Stimulated activated CD8-positive, alpha-beta memory T cell treated with anti-CD3 and anti-CD28 coated beads, Interleukin-7, amount 100 ng/mL, for 48 hours (primary cell): ENCODE data around the gene IGFL4.

Source experiments
- DNase-seq, 2 donors: peaks; one replicate each; pipeline ENCODE4 v3.0.0-alpha.2; 2020; ENCODE audit warnings: low read depth in 1 of 2; ENCODE audit errors: extremely low read depth in 1 of 2

IGFL4 gene

DNA sequence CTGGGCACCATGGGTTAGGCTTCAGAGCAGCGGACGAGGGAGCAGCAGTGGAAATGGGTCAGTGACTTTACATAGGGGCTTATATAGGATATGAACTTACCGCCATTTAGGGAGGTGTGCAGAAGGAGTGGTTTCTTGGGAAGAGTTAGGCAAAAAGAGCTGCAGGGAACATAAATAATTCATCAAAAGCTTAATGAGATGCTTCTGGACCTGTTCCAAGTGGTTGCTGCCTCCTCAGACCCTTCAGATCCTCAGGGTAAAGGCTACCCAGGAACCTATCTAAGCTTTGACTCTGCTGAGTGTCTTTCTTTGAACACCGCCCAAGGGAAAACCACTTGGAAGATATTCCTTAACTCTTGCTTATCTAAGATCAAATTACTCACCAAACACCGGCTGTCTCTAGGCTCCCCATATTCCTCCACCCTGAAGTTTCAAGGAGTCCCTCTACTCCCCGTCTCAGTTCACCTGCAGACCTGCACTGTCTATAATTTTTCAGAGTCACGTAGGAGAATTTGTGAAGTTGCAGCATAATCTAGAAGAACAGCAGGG is at the start of gene IGFL4:
TSS of gene IGFL4 (minus strand) at position 51 of the 549 bp plus-strand sequence. CDS start at position 11, 40 bp downstream.
- no peak for DNase-seq

GRCh38 chr19:46090444-46090843 is 49.6 kb upstream of the IGFL4 start:
- no peak for DNase-seq

- DNase-seq: no peak
These were observed 48.6 kb upstream of the IGFL4 start for GRCh38 chr19:46089432-46089831.

- DNase-seq: no peak
These were observed 47.3 kb upstream of the IGFL4 start for GRCh38 chr19:46088101-46088500.

DNA sequence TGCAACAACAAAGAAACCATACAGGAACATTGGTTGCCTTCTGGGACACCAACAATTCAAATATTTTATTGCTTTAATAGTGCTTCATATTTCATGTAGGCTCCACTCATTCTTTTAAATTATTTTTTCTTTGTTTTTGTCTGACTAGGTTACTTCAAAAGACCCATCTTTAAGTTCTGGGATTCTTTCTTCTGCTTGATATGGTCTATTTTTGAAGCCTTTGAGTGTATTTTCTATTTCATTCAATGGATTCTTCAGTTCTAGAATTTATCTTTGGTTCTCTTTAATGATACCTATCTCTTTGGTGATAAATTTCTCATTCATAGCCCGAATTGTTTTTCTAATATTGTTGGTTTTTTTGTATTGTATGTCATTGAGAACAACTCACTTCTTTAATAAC is 45.1 kb upstream of the IGFL4 start:
- no peak for DNase-seq

- no peak for DNase-seq
These were observed 41.9 kb upstream of the IGFL4 start for GRCh38 chr19:46082728-46083050.

GRCh38 chr19:46081928-46082727 is 41.3 kb upstream of the IGFL4 start:
- no peak for DNase-seq

GRCh38 chr19:46080561-46080960 is 39.8 kb upstream of the IGFL4 start:
- DNase-seq: no peak

DNA sequence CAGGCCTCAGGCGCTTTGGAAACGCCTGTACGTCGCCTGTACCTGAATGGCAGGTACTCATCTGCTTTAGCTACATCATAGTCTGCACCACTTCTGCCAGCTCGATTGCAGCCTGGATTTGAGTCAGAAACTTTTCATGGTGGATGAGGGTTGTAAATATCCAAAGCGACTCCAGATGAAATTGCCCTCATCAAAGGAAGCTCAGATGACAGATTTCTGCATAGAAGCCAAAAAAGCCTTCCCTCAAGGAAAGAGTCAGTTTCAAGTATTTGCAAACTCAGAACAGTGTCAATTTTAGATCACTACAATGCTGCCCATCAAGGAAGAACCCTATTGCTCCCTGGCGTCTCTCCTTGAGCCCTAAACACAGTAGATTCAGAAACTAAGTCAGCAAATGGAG is 38.8 kb upstream of the IGFL4 start:
- DNase-seq: no peak

- DNase-seq: peak in 1 of 2 donors; percentile 10
These were observed 38.0 kb upstream of the IGFL4 start for GRCh38 chr19:46078573-46079332.

DNA sequence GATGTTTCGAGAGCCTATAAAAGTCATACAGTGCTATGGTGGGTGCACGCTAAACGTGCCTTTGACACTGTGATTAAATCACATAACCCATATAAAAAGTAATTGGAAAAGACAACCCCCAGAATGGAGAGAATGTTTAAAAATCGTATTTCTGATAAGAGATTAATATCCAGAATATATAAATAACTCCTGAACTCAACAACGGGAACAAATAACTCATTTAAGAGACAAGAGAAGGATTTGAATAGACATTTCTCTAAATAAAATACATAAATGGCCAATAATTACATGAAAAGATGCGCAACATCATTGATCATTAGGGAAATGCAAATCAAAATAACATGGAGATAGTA is 37.0 kb upstream of the IGFL4 start:
- DNase-seq: no peak

DNA sequence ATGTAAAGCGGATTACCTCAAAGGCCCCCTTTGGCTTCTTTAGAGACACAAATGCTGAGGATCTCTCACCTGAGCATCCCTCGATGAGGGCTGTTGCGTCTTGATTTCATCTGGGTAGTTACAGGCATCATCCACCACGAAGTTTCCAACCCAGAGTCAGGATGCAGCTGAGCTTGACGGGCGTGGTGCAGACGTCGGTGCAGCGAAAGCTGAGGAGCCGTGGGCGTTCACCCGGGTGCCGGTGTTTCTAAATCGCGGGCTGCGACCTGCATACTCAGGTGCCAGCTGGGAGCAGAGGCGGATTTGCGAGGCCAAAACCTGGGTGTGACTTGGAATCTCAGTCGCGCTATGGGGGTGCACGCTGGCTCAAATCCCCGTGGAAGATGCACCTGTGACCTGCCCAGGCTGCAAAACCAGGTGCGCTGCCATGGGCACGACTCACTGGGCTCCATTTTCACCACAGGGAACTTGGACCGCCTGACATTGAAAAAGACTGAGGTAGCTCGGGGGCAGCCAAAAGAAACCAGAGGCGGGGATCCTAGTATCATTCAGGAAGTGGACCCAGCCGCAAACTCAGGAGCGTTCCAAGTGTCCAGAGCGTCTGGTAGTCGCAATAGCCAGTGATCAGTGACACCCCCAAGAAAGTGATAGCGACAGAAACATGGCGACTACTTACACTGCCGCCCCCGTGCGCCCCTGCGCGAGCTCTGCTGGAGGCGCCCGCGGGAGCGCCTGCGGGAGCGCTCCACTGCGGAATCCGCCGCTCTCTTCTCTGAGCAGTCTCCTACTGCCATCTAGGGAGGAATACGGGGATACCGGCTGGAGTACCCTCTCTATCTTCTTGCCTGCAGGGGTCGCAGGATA is 36.4 kb upstream of the IGFL4 start:
- DNase-seq: peak in 1 of 2 donors; percentile 33

GRCh38 chr19:46076031-46076880 is 35.5 kb upstream of the IGFL4 start:
- DNase-seq: no peak

DNA sequence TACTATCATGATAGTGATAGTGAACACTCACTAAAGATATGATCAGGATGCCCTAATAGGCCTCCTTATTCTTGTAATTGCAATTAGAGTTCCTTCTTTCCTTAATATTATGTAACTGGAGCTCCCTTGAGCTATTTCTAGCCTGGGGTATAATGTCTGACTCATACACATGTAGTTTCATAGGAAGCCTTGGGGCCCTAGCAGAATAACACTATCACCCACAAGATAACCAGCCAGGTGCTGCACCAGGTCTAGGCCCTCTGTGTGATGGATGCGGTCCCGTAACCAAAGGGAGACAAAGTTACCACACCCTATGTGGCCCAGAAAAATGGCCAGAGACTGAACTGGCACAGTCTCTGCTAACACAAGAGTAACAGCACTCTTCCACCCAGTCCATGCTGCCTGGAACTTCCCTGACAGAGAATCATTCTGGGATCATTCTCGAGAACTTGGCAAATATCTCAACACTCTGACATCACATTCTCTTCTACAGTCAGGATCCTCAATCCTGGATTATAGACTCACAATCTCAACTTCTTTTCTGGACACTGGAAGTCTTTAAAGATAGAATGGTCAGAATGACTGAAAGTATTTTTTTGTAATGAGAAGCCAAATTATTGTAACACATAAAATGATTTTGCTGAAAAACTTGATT is 32.6 kb upstream of the IGFL4 start:
- DNase-seq: no peak

DNA sequence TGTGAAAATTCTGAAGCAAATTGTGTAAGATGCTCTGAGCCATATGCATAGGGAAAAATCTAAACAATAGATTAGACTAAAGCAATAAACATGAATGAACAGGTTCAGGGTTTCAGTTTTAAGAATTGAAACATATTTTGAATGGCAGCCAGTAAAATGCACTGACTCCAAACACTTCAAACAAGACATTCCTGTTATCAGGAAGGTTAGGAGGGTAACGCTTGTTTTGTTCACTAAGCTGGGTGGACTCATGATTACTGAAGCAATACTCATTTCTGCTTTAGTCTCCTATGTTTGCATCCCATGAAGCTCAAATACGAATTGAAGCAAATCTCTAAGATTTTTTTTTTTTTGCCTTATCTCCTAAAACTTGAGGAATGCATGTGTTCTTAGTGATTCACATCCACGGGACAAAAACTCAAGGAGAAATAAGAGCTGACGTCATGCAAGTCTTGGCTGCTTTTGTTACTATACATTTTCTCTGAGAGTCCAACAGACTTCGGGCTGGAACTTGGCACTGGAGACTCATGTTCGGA is 29.1 kb upstream of the IGFL4 start:
- DNase-seq: no peak

DNA sequence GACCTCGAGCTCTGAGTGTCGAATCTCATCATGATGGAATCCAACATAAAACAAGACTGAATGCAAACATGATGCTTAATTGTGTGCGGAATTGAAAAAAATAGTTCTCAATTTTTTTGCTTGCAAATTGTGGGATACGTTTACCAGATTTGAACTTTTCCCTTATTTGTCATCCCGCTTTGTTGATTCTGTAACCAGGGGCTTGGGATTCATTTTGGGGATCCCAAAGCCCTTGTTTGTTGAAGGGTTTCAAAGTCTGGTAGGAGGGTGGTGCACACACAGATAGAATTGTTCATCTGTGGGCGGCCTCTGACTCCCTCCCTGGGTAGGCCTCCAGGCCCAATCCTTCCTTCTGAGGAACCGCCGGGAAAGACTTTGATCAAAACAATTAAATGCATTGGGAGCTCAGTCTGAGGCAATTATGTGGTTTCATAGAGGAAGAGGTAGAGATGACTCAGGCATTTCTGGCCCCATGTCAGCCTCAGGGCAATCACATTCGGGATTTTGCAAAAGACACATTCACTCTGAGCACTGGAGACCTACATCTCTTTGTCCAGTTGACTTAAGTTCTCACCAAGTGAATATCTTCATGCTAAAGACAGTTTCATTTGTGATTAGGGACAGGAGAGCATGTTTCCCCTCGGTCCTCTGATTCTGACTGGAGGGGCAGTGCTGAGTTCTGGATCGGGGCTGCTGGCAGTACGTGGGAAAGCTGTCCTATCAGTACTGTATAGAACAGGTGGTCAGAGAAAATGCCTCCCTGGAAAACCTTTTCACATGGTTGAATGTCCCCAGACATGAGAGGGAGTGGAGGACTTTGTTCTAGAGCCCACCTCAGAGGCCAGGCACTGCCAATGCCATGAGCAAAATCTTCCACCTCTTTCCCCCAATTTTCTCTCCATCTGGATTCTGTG is 27.8 kb upstream of the IGFL4 start:
- DNase-seq: no peak

DNA sequence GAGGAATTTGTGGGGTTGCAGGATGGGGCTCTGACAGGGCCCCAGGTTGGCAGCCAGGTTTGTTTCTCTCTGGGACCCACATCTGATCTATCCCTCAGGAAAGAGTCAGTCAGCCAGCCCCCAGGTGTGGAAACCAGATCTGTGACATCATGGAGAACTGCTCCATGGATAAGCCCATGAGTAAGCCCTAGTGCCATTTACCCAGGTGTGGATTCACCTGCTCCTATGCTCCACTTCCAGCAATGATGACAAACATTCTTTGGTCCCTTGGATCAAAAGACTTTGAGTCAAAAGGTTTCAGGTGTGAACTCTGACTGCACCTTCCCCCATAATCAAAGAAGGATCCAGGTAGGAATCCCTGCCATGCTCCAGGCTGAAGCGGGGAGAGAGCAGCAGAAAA is 26.9 kb upstream of the IGFL4 start:
- no peak for DNase-seq

DNA sequence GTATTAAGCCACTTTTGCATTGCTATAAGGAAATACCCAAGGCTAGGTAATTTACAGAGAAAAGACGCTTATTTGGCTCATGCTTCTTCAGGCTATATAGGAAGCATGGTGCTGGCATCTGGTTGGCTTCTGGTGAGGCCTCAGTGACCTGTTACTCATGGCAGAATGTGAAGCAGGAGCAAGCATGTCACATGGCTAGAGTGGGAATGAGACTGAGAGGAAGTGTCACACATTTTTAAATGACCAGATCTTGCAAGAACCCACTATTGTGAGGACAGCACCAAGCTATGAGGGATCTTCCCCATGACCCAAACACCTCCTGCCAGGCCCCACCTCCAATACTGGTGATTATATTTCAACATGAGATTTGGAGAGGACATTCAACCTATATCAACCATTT is 25.7 kb upstream of the IGFL4 start:
- DNase-seq: no peak
